ENCODE results near the gene LNP1. TPM values are rescaled to one million over a fixed set of nuclear protein-coding genes. Genes with fewer than 3 reads are reported as not detected.

LNP1 gene
- total and polyA plus RNA-seq, 2 of the 13 experiments (the other 11 are each of a cell fraction or from before 2014, with no cell fraction given) = 3.6 to 7.0 TPM

DNA sequence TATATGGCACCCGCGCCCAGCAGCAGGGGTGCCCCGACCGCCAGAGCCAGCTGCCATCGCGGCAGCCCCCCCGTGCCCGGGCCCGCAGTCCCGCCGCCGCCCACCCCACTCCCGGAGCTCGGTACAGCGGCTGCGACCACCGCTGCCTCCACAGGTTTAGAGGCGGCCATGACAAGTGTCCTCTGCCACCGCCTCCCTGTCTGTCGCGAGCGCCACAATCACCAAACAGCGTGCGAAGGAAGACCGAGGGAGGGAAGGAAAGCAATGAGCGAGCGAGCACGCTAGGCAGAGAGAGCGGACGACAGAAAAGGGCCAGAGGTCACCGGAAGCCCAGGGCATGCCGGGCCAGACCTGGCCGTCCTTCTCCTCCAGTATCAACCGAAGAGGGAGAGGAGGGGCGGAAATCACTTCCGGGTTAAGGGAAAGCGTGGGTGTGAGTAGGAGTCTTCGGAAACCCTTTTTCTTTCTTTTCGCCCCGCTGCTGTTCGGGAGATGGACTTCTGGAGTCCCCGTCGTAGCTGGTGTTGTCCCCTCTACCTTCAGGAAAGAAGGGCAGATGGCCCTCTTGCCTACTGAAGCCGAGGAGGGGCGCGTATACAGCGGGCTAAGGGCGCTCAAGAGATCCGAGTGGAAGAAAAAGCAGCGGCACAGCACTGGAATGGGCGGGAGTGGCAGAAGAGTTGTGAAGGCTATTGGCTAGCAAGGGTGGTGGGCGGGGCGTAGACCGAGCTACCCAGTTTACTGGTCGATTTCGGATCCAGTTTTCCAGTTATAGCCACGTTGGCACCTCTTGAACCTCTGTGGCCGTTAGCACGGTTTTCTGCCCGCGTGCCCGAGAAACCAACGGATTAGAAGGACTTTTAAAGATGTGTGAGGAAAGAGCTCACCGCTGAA is at the start of gene LNP1, which contains the start of gene TOMM70 (continued):
- TF ChIP-seq, protein P1, sequence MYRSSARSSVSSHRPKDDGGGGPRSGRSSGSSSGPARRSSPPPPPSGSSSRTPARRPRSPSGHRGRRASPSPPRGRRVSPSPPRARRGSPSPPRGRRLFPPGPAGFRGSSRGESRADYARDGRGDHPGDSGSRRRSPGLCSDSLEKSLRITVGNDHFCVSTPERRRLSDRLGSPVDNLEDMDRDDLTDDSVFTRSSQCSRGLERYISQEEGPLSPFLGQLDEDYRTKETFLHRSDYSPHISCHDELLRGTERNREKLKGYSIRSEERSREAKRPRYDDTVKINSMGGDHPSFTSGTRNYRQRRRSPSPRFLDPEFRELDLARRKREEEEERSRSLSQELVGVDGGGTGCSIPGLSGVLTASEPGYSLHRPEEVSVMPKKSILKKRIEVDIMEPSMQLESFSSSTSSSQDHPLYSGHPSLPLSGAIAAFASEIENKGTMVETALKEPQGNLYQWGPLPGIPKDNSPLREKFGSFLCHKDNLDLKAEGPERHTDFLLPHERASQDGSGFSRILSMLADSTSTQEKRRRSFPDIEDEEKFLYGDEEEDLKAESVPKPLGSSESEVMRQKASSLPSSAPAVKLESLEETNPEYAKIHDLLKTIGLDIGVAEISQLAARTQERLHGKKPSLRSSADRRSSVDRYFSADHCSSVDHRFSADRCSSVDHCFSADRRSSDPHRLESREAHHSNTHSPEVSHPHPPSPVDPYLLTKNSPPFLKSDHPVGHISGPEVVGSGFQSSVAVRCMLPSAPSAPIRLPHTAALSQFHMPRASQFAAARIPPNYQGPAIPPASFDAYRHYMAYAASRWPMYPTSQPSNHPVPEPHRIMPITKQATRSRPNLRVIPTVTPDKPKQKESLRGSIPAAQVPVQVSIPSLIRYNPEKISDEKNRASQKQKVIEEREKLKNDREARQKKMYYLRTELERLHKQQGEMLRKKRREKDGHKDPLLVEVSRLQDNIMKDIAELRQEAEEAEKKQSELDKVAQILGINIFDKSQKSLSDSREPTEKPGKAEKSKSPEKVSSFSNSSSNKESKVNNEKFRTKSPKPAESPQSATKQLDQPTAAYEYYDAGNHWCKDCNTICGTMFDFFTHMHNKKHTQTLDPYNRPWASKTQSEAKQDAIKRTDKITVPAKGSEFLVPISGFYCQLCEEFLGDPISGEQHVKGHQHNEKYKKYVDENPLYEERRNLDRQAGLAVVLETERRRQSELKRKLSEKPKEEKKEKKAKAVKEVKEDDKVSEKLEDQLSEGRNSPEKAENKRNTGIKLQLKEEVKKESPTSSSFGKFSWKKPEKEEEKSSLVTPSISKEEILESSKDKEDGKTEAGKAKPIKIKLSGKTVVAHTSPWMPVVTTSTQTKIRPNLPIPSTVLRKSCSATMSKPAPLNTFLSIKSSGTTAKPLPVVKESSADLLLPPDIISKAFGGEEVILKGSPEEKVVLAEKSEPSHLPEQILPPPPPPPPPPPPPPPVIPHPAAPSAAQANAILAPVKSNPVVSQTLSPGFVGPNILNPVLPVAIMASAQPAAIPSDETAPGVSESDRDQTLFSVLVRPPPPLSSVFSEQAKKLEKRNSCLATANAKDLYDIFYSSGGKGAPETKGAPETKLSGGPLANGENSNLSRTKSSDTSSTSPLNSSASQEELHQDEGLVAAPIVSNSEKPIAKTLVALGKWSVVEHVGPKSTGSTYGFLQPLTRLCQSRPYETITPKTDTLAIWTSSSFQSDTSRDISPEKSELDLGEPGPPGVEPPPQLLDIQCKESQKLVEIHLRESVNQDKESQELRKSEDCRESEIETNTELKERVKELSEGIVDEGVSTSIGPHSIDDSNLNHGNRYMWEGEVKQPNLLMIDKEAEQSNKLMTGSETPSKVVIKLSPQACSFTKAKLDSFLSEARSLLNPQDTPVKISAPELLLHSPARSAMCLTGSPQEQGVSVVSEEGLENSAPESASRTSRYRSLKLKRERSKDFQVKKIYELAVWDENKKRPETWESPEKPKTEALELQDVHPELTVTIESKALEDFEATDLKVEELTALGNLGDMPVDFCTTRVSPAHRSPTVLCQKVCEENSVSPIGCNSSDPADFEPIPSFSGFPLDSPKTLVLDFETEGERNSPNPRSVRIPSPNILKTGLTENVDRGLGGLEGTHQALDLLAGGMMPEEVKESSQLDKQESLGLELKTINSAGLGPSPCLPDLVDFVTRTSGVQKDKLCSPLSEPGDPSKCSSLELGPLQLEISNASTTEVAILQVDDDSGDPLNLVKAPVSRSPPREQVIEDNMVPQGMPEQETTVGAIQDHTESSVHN (CRISPR knock-in tag; IDR thresholded peaks at IDR 0.05) = no peak
- TF ChIP-seq, protein P2, sequence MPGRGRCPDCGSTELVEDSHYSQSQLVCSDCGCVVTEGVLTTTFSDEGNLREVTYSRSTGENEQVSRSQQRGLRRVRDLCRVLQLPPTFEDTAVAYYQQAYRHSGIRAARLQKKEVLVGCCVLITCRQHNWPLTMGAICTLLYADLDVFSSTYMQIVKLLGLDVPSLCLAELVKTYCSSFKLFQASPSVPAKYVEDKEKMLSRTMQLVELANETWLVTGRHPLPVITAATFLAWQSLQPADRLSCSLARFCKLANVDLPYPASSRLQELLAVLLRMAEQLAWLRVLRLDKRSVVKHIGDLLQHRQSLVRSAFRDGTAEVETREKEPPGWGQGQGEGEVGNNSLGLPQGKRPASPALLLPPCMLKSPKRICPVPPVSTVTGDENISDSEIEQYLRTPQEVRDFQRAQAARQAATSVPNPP (CRISPR knock-in tag; IDR thresholded peaks at IDR 0.05) = no peak
- TF ChIP-seq, protein P3, sequence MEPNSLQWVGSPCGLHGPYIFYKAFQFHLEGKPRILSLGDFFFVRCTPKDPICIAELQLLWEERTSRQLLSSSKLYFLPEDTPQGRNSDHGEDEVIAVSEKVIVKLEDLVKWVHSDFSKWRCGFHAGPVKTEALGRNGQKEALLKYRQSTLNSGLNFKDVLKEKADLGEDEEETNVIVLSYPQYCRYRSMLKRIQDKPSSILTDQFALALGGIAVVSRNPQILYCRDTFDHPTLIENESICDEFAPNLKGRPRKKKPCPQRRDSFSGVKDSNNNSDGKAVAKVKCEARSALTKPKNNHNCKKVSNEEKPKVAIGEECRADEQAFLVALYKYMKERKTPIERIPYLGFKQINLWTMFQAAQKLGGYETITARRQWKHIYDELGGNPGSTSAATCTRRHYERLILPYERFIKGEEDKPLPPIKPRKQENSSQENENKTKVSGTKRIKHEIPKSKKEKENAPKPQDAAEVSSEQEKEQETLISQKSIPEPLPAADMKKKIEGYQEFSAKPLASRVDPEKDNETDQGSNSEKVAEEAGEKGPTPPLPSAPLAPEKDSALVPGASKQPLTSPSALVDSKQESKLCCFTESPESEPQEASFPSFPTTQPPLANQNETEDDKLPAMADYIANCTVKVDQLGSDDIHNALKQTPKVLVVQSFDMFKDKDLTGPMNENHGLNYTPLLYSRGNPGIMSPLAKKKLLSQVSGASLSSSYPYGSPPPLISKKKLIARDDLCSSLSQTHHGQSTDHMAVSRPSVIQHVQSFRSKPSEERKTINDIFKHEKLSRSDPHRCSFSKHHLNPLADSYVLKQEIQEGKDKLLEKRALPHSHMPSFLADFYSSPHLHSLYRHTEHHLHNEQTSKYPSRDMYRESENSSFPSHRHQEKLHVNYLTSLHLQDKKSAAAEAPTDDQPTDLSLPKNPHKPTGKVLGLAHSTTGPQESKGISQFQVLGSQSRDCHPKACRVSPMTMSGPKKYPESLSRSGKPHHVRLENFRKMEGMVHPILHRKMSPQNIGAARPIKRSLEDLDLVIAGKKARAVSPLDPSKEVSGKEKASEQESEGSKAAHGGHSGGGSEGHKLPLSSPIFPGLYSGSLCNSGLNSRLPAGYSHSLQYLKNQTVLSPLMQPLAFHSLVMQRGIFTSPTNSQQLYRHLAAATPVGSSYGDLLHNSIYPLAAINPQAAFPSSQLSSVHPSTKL (CRISPR knock-in tag; IDR thresholded peaks at IDR 0.05) = peak; percentile 24
- peak; percentile 45; the same call in 1 of the 2 replicates for TF ChIP-seq NAIF1 (CRISPR knock-in tag; IDR thresholded peaks at IDR 0.05; ENCODE audit: borderline replicate concordance)
- TF ChIP-seq, protein P4, sequence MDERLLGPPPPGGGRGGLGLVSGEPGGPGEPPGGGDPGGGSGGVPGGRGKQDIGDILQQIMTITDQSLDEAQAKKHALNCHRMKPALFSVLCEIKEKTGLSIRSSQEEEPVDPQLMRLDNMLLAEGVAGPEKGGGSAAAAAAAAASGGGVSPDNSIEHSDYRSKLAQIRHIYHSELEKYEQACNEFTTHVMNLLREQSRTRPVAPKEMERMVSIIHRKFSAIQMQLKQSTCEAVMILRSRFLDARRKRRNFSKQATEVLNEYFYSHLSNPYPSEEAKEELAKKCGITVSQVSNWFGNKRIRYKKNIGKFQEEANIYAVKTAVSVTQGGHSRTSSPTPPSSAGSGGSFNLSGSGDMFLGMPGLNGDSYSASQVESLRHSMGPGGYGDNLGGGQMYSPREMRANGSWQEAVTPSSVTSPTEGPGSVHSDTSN (CRISPR knock-in tag; IDR thresholded peaks at IDR 0.05) = no peak
